ENCODE data around the gene GIPC1.

GIPC1 gene

DNA sequence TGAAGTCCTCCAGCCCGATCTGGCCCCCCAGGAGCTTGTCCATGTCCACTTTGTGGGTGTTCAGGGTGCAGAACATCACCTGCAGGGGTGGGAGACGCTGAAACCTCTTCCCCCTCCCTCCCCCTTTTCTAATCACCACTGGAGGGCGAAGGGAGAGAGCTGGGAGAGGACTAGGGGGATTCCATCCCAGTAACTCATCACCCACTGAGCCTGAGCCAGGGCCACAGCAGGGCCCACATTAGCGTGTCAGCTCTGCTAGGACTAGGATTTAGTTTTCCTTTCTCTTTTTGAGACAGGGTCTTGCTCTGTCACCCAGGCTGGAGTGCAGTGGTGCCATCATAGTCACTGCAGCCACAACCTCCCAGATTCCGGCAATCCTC, 15.2 kb downstream of the GIPC1 start:
- TF ChIP-seq, protein P1, sequence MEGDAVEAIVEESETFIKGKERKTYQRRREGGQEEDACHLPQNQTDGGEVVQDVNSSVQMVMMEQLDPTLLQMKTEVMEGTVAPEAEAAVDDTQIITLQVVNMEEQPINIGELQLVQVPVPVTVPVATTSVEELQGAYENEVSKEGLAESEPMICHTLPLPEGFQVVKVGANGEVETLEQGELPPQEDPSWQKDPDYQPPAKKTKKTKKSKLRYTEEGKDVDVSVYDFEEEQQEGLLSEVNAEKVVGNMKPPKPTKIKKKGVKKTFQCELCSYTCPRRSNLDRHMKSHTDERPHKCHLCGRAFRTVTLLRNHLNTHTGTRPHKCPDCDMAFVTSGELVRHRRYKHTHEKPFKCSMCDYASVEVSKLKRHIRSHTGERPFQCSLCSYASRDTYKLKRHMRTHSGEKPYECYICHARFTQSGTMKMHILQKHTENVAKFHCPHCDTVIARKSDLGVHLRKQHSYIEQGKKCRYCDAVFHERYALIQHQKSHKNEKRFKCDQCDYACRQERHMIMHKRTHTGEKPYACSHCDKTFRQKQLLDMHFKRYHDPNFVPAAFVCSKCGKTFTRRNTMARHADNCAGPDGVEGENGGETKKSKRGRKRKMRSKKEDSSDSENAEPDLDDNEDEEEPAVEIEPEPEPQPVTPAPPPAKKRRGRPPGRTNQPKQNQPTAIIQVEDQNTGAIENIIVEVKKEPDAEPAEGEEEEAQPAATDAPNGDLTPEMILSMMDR (IDR thresholded peaks at IDR 0.05) = no peak

DNA sequence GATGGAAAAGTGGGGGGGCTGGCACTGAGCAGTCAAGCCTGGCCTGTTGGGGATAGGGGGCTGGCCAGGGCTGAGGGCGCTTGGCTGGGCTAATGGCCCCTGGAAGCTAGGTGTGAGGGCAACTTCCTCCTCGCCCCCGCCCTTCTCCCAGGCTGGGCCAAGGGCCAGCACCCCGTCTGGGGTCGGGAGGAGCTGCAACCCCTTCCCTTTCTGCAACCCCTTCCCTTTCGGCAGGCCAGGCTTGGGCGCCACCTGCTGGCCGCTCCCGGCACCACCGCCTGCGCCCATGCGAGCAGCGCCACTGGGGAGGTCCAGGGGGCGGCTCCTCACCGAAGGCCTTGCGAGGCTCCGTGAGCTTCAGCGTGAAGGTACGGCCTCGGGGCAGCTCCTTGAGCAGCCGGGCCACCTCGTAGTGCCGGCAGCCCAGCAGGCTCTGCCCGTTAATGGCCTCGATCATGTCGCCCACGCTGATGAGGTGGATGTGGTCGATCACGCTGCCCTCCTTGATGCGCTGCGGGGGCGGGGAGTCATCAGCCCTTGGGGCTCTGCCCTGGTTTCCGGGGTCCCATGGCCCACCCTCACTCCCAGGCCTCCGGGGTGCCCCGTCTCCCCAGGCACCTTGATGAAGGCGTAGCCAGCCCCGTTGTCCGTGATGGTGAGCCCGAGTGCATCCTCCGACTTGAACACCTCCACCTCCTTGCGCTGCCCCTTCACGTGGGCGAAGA, 15.8 kb downstream of the GIPC1 start:
- Histone ChIP-seq H3K4me3 (no peak overlapping the region), H3K27ac (no peak overlapping the region), H3K9me3 (no peaks in the 10 kb centered on the region), H3K4me1 (peaks cover 7 to 14% (median 9%) of the 10 kb centered on the region in 4 donors), H3K27me3 (peaks cover 0 to 9% of the 10 kb centered on the region in 2 donors), H3K36me3 (peaks cover 25 to 67% (median 48%) of the 10 kb centered on the region in 3 donors)
- intact Hi-C loops (cut with DNase I; ENCODE audit: low total_unique reads) = loop anchor here (10.0 kb wide), 1 partner anchor 335 kb away; no protein-coding TSS in a partner anchor
- no peak for DNase-seq
- TF ChIP-seq, protein P1 (IDR thresholded peaks at IDR 0.05) = peak; percentile 67 to 79

More for the DNA sequence above, 15.2 kb downstream of the GIPC1 start:
- Histone ChIP-seq H3K9me3 (no peaks in the 10 kb centered on the region), H3K27ac (no peak overlapping the region), H3K4me1 (peaks cover under 1 to 9% (median 3%) of the 10 kb centered on the region in 4 donors), H3K4me3 (no peak overlapping the region), H3K36me3 (peaks cover 25 to 73% (median 48%) of the 10 kb centered on the region in 3 donors), H3K27me3 (peaks cover 0 to 3% of the 10 kb centered on the region in 2 donors)
- DNase-seq = no peak
- intact Hi-C loops (cut with DNase I; ENCODE audit: low total_unique reads) = no loop called here

DNA sequence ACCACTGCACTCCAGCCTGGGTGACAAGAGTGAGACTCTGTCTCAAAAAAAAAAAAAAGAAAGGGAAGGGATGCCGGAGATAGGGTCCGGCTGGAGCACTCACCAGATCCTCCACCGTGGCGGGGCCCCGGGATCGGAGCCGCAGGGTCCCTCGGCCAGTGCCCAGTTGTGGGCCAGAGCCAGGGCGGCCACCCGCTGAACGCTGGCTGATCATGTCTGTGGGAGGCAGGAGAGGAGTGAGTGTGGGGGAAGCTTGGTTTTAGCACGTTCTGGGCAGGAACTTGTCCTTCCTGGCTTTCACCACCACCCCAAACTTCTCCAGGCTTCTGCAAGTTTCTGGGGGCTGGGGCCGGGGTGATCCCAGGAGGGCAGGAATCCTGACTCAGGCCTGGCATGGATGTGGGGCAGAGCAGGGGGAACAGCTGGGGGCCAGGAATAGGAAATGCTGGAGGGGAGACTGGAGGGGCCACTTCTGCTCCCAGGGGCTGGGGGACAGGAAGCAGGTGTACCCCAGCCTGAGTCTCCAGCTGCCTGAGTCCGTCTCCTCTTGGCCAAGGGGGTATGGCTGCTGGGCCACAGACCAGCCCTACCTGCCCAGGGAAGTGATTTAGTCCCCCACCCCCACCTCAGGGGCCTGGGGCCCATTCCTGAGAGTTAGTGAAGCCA, 16.5 kb downstream of the GIPC1 start:
- H3K4me3 ChIP-seq = no peak overlapping the region
- TF ChIP-seq, protein P1 (IDR thresholded peaks at IDR 0.05) = no peak
- peaks cover 0 to 16% of the 10 kb centered on the region in 2 donors for H3K27me3 ChIP-seq
- peaks cover 25 to 60% (median 48%) of the 10 kb centered on the region in 3 donors for H3K36me3 ChIP-seq
- intact Hi-C loops (cut with DNase I; ENCODE audit: low total_unique reads) = loop anchor here (10.0 kb wide), 1 partner anchor 335 kb away; no protein-coding TSS in a partner anchor
- no peak overlapping the region for H3K27ac ChIP-seq
- H3K9me3 ChIP-seq = no peaks in the 10 kb centered on the region
- H3K4me1 ChIP-seq = peaks cover 7 to 21% (median 11%) of the 10 kb centered on the region in 4 donors
- no peak for DNase-seq

DNA sequence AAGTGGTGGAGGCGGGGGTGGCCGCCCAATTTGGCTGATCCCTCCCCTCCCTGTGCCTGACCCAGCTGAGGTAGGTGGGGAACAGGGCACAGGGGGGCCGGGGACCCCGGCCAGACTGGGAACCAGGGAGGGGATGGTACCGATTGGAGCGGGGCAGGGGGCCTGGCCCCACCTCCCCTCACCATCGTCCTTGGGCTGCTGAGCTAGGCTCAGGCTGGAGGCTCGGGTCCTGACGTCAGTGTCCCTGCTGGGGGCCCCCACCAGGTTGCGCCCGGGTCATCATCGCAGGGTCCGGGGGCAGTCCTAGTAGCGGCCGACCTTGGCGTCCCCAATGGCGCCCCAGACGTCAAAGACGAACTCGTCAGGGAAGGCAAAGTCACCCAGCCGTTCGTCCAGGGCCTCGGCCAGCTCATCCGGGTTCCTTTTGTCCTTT, 17.8 kb downstream of the GIPC1 start:
- Histone ChIP-seq H3K27ac (no peak overlapping the region), H3K4me1 (peaks cover 7 to 34% (median 21%) of the 10 kb centered on the region in 4 donors)
- intact Hi-C loops (cut with DNase I; ENCODE audit: low total_unique reads) = loop anchor here (10.0 kb wide), 1 partner anchor 333 kb away; no protein-coding TSS in a partner anchor

DNA sequence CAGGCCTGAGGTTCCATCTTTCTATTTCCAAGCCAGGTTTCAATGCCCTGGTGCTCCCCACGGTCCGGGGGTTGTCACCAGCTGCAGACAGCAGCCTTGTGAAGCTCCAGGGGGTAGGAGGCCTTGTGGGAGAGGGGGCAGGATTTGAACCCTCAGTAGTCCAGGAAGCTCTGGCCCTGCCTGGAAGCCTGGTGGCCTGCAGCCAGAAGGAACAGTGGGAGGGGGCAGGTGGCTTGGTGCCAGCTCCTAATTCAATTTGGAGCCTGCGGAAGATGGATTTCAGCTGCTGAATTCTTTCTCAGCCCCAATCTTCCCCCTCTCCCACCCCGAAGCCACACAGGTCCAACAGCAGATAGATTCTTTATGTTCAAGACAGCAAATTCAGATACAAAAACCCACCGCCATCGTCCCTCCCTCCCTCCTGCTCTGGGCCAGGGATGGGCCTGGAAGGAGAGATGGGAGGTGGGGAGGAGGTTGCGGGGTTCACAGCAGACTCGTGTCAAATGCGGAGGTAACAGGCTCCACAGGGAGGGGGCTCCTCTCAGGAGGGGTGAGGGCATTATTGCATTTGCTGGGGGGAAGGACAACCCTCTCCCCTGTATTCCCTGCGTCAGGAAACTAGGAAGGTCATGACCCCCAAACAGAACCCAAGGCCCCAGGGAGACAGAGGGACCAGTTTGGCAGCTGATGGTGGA, 18.4 kb downstream of the GIPC1 start:
- TF ChIP-seq, protein P1 (IDR thresholded peaks at IDR 0.05) = no peak
- Histone ChIP-seq H3K27ac (no peak overlapping the region), H3K27me3 (peaks cover 0 to 33% of the 10 kb centered on the region in 2 donors), H3K9me3 (no peaks in the 10 kb centered on the region), H3K36me3 (peaks cover 25 to 51% (median 44%) of the 10 kb centered on the region in 3 donors), H3K4me1 (peaks cover 7 to 40% (median 26%) of the 10 kb centered on the region in 4 donors), H3K4me3 (no peak overlapping the region)
- intact Hi-C loops (cut with DNase I; ENCODE audit: low total_unique reads) = loop anchor here (10.0 kb wide), 1 partner anchor 333 kb away; no protein-coding TSS in a partner anchor
- no peak for DNase-seq

More for the DNA sequence above, 17.8 kb downstream of the GIPC1 start:
- Histone ChIP-seq H3K4me3 (no peak overlapping the region), H3K36me3 (peaks cover 25 to 56% (median 48%) of the 10 kb centered on the region in 3 donors), H3K27me3 (peaks cover 0 to 27% of the 10 kb centered on the region in 2 donors), H3K9me3 (no peaks in the 10 kb centered on the region)
- no peak for DNase-seq
- TF ChIP-seq, protein P1 (IDR thresholded peaks at IDR 0.05) = no peak
